ENCODE results near the gene LIMA1. TPM values are rescaled to one million over a fixed set of nuclear protein-coding genes. Genes with fewer than 3 reads are reported as not detected.

LIMA1 gene
- total and polyA plus RNA-seq, 5 donors from 2014 or later = 14.3 to 19.3 (median 18.6) TPM

Other genes starting within 250 kb of the LIMA1 start
- 2.1 TPM for gene ASIC1, start 225.9 kb downstream of the LIMA1 start, total RNA-seq
- gene ASIC1, start 225.9 kb downstream of the LIMA1 start, polyA plus RNA-seq = under 1 TPM in 3 of 4 donors, not detected in 1; 0.47 to 0.49 (median 0.49) TPM
- gene SMARCD1, start 198.2 kb downstream of the LIMA1 start, total RNA-seq = 75.2 TPM
- gene SMARCD1, start 198.2 kb downstream of the LIMA1 start, polyA plus RNA-seq = 10 to 100 TPM; 12.0 to 22.3 (median 13.8) TPM
- not detected for gene GPD1, start 179.5 kb downstream of the LIMA1 start, total RNA-seq
- gene GPD1, start 179.5 kb downstream of the LIMA1 start, polyA plus RNA-seq = under 1 TPM in 1 of 4 donors, not detected in 3; 0.06 TPM
- gene COX14, start 171.3 kb downstream of the LIMA1 start, total RNA-seq = 46.4 TPM
- 100 to 1,000 TPM; 256 to 297 (median 268) TPM for gene COX14, start 171.3 kb downstream of the LIMA1 start, polyA plus RNA-seq
- 61.9 TPM for gene CERS5, start 116.2 kb downstream of the LIMA1 start, total RNA-seq
- gene CERS5, start 116.2 kb downstream of the LIMA1 start, polyA plus RNA-seq = 10 to 100 TPM; 45.4 to 59.6 (median 51.8) TPM
- not detected for gene FAM186A, start 113.1 kb upstream of the LIMA1 start, total RNA-seq
- not detected for gene FAM186A, start 113.1 kb upstream of the LIMA1 start, polyA plus RNA-seq
- gene LARP4, start 117.4 kb upstream of the LIMA1 start, total RNA-seq = 35.1 TPM
- 10 to 100 TPM; 13.7 to 18.5 (median 15.1) TPM for gene LARP4, start 117.4 kb upstream of the LIMA1 start, polyA plus RNA-seq
- 47.5 TPM for gene DIP2B, start 221.5 kb upstream of the LIMA1 start, total RNA-seq
- gene DIP2B, start 221.5 kb upstream of the LIMA1 start, polyA plus RNA-seq = 10 to 100 TPM; 12.2 to 19.0 (median 14.8) TPM

Data from CD4-positive, CD25-positive, alpha-beta regulatory T cell (primary cell).